GM12891 (cell line): Measurements from ENCODE around the gene TMED3.

Experiments used
- DNase-seq: peaks from one replicate; pipeline ENCODE4 v3.0.0; 2011; ENCODE audit warnings: low spot score; ENCODE audit not compliant: insufficient read length
- FAIRE-seq: peaks from 2 replicates; lab custom pipeline; 2011; peaks lifted over from hg19 to GRCh38; lab: Jason Lieb, UNC
- PAX5 ChIP-seq: IDR thresholded peaks from 2 replicates; pipeline ENCODE4 v1.6.1; 2011; ENCODE audit warnings: low read length, moderate library complexity, mild to moderate bottlenecking; ENCODE audit not compliant: insufficient read depth, severe bottlenecking
- POLR2A ChIP-seq: IDR thresholded peaks from 2 replicates; pipeline ENCODE4 v1.6.1; 2011; ENCODE audit warnings: low read depth, low read length, control low read depth
- POLR2AphosphoS5 ChIP-seq: IDR thresholded peaks from 2 replicates; pipeline ENCODE4 v1.6.1; 2011; ENCODE audit warnings: low read depth, low read length, control low read depth
- POU2F2 ChIP-seq: IDR thresholded peaks from 2 replicates; pipeline ENCODE4 v1.6.1; 2011; ENCODE audit warnings: low read depth, mild to moderate bottlenecking, control low read depth, low read length, moderate library complexity
- SPI1 ChIP-seq: IDR thresholded peaks from 2 replicates; pipeline ENCODE4 v1.6.1; 2011; ENCODE audit warnings: low read depth, low read length, control low read depth
- TAF1 ChIP-seq: IDR thresholded peaks from 2 replicates; pipeline ENCODE4 v1.6.1; 2011; ENCODE audit warnings: low read depth, low read length, control low read depth

TMED3 gene

GRCh38 chr15:79371591-79371990 lies 60.7 kb downstream of the TMED3 start:
- no peak; the same call in 1 of the 2 replicates for TF ChIP-seq SPI1
- no peak for TF ChIP-seq POLR2A
- TF ChIP-seq TAF1, result no peak
- no peak for TF ChIP-seq POLR2AphosphoS5
- FAIRE-seq (no peak), DNase-seq (no peak)

DNA sequence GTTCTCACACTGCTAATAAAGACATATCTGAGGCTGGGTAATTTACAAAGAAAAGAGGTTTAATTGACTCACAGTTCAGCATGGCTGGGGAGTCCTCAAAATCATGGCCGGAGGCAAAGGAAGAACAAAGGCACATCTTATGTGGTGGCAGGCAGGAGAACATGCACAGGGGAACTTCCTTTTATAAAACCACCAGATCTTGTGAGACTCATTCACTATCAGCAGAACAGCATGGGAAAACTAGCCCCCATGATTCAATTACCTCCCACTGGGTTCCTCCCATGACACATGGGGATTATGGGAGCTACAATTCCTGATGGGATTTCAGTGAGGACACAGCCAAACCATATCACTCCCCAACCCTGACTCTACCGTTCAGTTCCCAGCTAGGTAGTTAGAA lies 61.5 kb downstream of the TMED3 start:
- FAIRE-seq (no peak), DNase-seq (no peak)
- TF ChIP-seq TAF1 (no peak), POLR2A (no peak), POU2F2 (no peak), SPI1 (no peak), PAX5 (no peak), POLR2AphosphoS5 (no peak)
